Esophagus (tissue), 2 donors: ENCODE measurements around the gene MICAL3. TPM values are rescaled to one million over a fixed set of nuclear protein-coding genes. Genes with fewer than 3 reads are reported as not detected.
A peak's percentile ranks its signal among the peaks of the same experiment; 100 is the strongest.

Source experiments
- H3K27ac ChIP-seq, 2 donors: one replicate each; pipeline ENCODE4 v1.5.1; 2013; ENCODE audit warnings: low read depth in 2 of 2, mild to moderate bottlenecking in 2 of 2, inconsistent platforms in 1 of 2, low read length in 1 of 2, moderate library complexity in 1 of 2
- H3K27me3 ChIP-seq, 2 donors: one replicate each; pipeline ENCODE4 v1.6.1; 2013; ENCODE audit warnings: low read length in 2 of 2, control low read depth in 1 of 2, mild to moderate bottlenecking in 1 of 2; ENCODE audit not compliant: insufficient read depth in 2 of 2, control insufficient read depth in 1 of 2
- H3K36me3 ChIP-seq, 2 donors: one replicate each; pipeline ENCODE4 v1.6.1; 2013; ENCODE audit warnings: low read length in 1 of 2; ENCODE audit not compliant: control insufficient read depth in 2 of 2, insufficient read depth in 2 of 2
- H3K4me1 ChIP-seq, 2 donors: one replicate each; pipeline ENCODE4 v1.6.1; 2013; ENCODE audit warnings: low read length in 1 of 2; ENCODE audit not compliant: control insufficient read depth in 2 of 2, insufficient read depth in 2 of 2
- H3K4me3 ChIP-seq, 2 donors: one replicate each; pipeline ENCODE4 v1.5.1; 2013; ENCODE audit warnings: low read length in 2 of 2, mild to moderate bottlenecking in 2 of 2, low read depth in 1 of 2, moderate library complexity in 1 of 2
- H3K9me3 ChIP-seq, 2 donors: one replicate each; pipeline ENCODE4 v1.6.1; 2013; ENCODE audit warnings: mild to moderate bottlenecking in 2 of 2, low read depth in 1 of 2, low read length in 1 of 2, moderate library complexity in 1 of 2; ENCODE audit not compliant: control insufficient read depth in 2 of 2, insufficient read depth in 1 of 2
- WGBS, 2 donors: extraction: QIAGEN DNeasy Blood & Tissue Kit; methylation state at CpG; one replicate each; pipeline ENCODE4 v1.1.7; 2013; 5-methylcytosine and 5-hydroxymethylcytosine counted together
- polyA plus RNA-seq, 2 donors: library from polyadenylated mRNA; stranded (reverse); fragments of 200-250 nt; gene quantifications; one replicate each; pipeline ENCODE4 v1.2.3, GENCODE V29; 2013
- donor health status: healthy with polysubstance abuse.
- donor health status: Bipolar disorder and iron deficiency.

The MICAL3 gene
- polyA plus RNA-seq, 2 donors = 6.2 to 13.3 TPM

- H3K4me1 ChIP-seq = peaks cover 9 to 25% of the 10 kb centered on the region in 2 donors
- H3K36me3 ChIP-seq = no peaks in the 10 kb centered on the region
- H3K4me3 ChIP-seq = no peak overlapping the region
- 29 to 55% methylated on average over 9 of the region's 9 CpGs for WGBS, 2 donors
- H3K27ac ChIP-seq = no peak overlapping the region
- no peaks in the 10 kb centered on the region for H3K9me3 ChIP-seq
- no peaks in the 10 kb centered on the region for H3K27me3 ChIP-seq
These were observed 241.0 kb downstream of the MICAL3 start for GRCh38 chr22:17783312-17783711.

GRCh38 chr22:17782621-17783020 is 241.7 kb downstream of the MICAL3 start:
- WGBS, 2 donors = 77 to 85% methylated on average over 13 of the region's 13 CpGs
- no peak overlapping the region for H3K27ac ChIP-seq
- peaks cover 9 to 25% of the 10 kb centered on the region in 2 donors for H3K4me1 ChIP-seq

GRCh38 chr22:17782158-17782557 is 242.2 kb downstream of the MICAL3 start:
- Histone ChIP-seq H3K27me3 (no peaks in the 10 kb centered on the region), H3K4me3 (no peak overlapping the region), H3K4me1 (peaks cover 9 to 25% of the 10 kb centered on the region in 2 donors), H3K9me3 (no peaks in the 10 kb centered on the region), H3K27ac (no peak overlapping the region), H3K36me3 (no peaks in the 10 kb centered on the region)
- 79 to 80% methylated on average over 13 of the region's 13 CpGs for WGBS, 2 donors

More at GRCh38 chr22:17782621-17783020, 241.7 kb downstream of the MICAL3 start:
- Histone ChIP-seq H3K9me3 (no peaks in the 10 kb centered on the region), H3K36me3 (no peaks in the 10 kb centered on the region), H3K27me3 (no peaks in the 10 kb centered on the region), H3K4me3 (no peak overlapping the region)

GRCh38 chr22:17781319-17782031 is 242.9 kb downstream of the MICAL3 start:
- WGBS, 2 donors = 27 to 33% methylated on average over 12 of the region's 12 CpGs
- Histone ChIP-seq H3K27ac (no peak overlapping the region), H3K4me3 (no peak overlapping the region), H3K27me3 (no peaks in the 10 kb centered on the region), H3K36me3 (no peaks in the 10 kb centered on the region), H3K4me1 (peaks cover 9 to 19% of the 10 kb centered on the region in 2 donors), H3K9me3 (no peaks in the 10 kb centered on the region)

GRCh38 chr22:17780741-17781318 is 243.5 kb downstream of the MICAL3 start:
- WGBS, 2 donors = 81 to 86% methylated on average over 9 to 10 of the region's 10 CpGs
- H3K36me3 ChIP-seq = no peaks in the 10 kb centered on the region
- no peaks in the 10 kb centered on the region for H3K9me3 ChIP-seq
- H3K4me1 ChIP-seq = peaks cover 9 to 17% of the 10 kb centered on the region in 2 donors
- no peak overlapping the region for H3K27ac ChIP-seq
- no peaks in the 10 kb centered on the region for H3K27me3 ChIP-seq
- H3K4me3 ChIP-seq = no peak overlapping the region

GRCh38 chr22:17780116-17780740 is 244.1 kb downstream of the MICAL3 start:
- H3K9me3 ChIP-seq = no peaks in the 10 kb centered on the region
- no peaks in the 10 kb centered on the region for H3K36me3 ChIP-seq
- H3K4me3 ChIP-seq = no peak overlapping the region
- WGBS, 2 donors = 80 to 83% methylated on average over 18 to 19 of the region's 19 CpGs
- peaks cover 9 to 17% of the 10 kb centered on the region in 2 donors for H3K4me1 ChIP-seq
- H3K27me3 ChIP-seq = no peaks in the 10 kb centered on the region
- no peak overlapping the region for H3K27ac ChIP-seq

GRCh38 chr22:17779286-17780115 is 244.9 kb downstream of the MICAL3 start:
- H3K4me3 ChIP-seq = no peak overlapping the region

GRCh38 chr22:17778412-17778976 is 245.9 kb downstream of the MICAL3 start:
- Histone ChIP-seq H3K4me3 (no peak overlapping the region), H3K27me3 (no peaks in the 10 kb centered on the region), H3K36me3 (no peaks in the 10 kb centered on the region), H3K4me1 (peaks cover 12 to 19% of the 10 kb centered on the region in 2 donors), H3K9me3 (no peaks in the 10 kb centered on the region), H3K27ac (no peak overlapping the region)
- WGBS, 2 donors = 96 to 97% methylated on average over 23 of the region's 23 CpGs

More at GRCh38 chr22:17779286-17780115, 244.9 kb downstream of the MICAL3 start:
- H3K27me3 ChIP-seq = no peaks in the 10 kb centered on the region
- no peaks in the 10 kb centered on the region for H3K36me3 ChIP-seq
- no peaks in the 10 kb centered on the region for H3K9me3 ChIP-seq
- no peak overlapping the region for H3K27ac ChIP-seq
- 76 to 80% methylated on average over 27 of the region's 27 CpGs for WGBS, 2 donors
- H3K4me1 ChIP-seq = peaks cover 9 to 17% of the 10 kb centered on the region in 2 donors

GRCh38 chr22:17777717-17778044 is 246.7 kb downstream of the MICAL3 start:
- H3K27ac ChIP-seq = peak overlapping the region; percentile 6 to 47
- H3K4me1 ChIP-seq = peaks cover 9 to 27% of the 10 kb centered on the region in 2 donors
- peak overlapping the region in 1 of 2 donors; percentile 30 for H3K4me3 ChIP-seq
- H3K36me3 ChIP-seq = no peaks in the 10 kb centered on the region
- no peaks in the 10 kb centered on the region for H3K9me3 ChIP-seq
- no peaks in the 10 kb centered on the region for H3K27me3 ChIP-seq
- 62 to 74% methylated on average over 6 of the region's 6 CpGs for WGBS, 2 donors
